GM12878 (cell line): ENCODE data around the gene ATXN2. TPM values are rescaled to one million over a fixed set of nuclear protein-coding genes. Genes with fewer than 3 reads are reported as not detected.
"Not testable (repeated sequence)": the region's sequence is repeated elsewhere in the genome, so short reads cannot be mapped to it uniquely, and the experiment has no call there.

Source experiments
- ATAC-seq: fragments of 200-7000 bp; cut with Tn5 transposase; 3 replicates; pipeline ENCODE4 v1.9.1; 2020; ENCODE audit warnings: mild to moderate bottlenecking, moderate library complexity
- BruUV-seq: library from RNA; stranded (reverse); fragments of 400-500 nt; replicated peaks from 2 replicates; lab custom pipeline; 2021; lab: Mats Ljungman, UMichigan
- CTCF ChIA-PET: fragments of 300-600 bp; sonication (Branson Sonifier 250); formaldehyde crosslinking; extraction: SDS; loops from one replicate; lab custom pipeline; 2021; ENCODE audit warnings: inconsistent platforms; lab: Yijun Ruan, JAX
- POLR2A ChIA-PET: fragments of 350-600 bp; formaldehyde crosslinking; extraction: SDS; loops from one replicate; lab custom pipeline; 2021; ENCODE audit warnings: inconsistent platforms; lab: Charles Lee
- RAD21 ChIA-PET: fragments of 300-600 bp; sonication (Branson Sonifier 250); formaldehyde crosslinking; loops from one replicate; lab custom pipeline; 2023; ENCODE audit warnings: antibody characterized with exemption; ENCODE audit not compliant: unreplicated experiment; lab: Charles Lee
- SMC1A ChIA-PET: fragments of 300-600 bp; sonication (Branson Sonifier 250); formaldehyde crosslinking; loops from one replicate; lab custom pipeline; 2023; ENCODE audit not compliant: unreplicated experiment, uncharacterized antibody; lab: Charles Lee
- DNase-seq: peaks from one replicate; pipeline ENCODE4 v3.0.0-alpha.2; 2011; ENCODE audit warnings: low read depth, low spot score
- FAIRE-seq: peaks from 3 replicates; lab custom pipeline; 2011; peaks lifted over from hg19 to GRCh38; lab: Jason Lieb, UNC
- H2AFZ ChIP-seq: 2 replicates; pipeline ENCODE4 v1.6.0; 2011; ENCODE audit warnings: low read depth, low read length, control low read depth; ENCODE audit not compliant: control insufficient read depth
- H3K27ac ChIP-seq: 2 replicates; pipeline ENCODE4 v1.5.1; 2011; ENCODE audit warnings: control low read depth; ENCODE audit not compliant: control insufficient read depth, insufficient read depth
- H3K27me3 ChIP-seq, 2 experiments: replicated peaks in 1 of 2; 2 replicates each; pipeline versions ENCODE4 v1.6.0 to v1.6.1; 2011; ENCODE audit warnings: low read length in 1 of 2; ENCODE audit not compliant: control insufficient read depth in 2 of 2, insufficient read depth in 2 of 2
- H3K36me3 ChIP-seq, 2 experiments: 2 replicates each; pipeline ENCODE4 v1.5.1; 2011; ENCODE audit warnings: low read length in 1 of 2; ENCODE audit not compliant: control insufficient read depth in 2 of 2, insufficient read depth in 2 of 2
- H3K4me1 ChIP-seq: 2 replicates; pipeline ENCODE4 v1.6.1; 2011; ENCODE audit warnings: mild to moderate bottlenecking, low read length, moderate library complexity, mixed read lengths; ENCODE audit not compliant: control insufficient read depth, insufficient read depth
- H3K4me2 ChIP-seq: 2 replicates; pipeline ENCODE4 v1.6.0; 2011; ENCODE audit warnings: control low read depth; ENCODE audit not compliant: control insufficient read depth, insufficient read depth
- H3K4me3 ChIP-seq: fragments of 200-600 bp; sonication (generic); 2 replicates; pipeline ENCODE4 v1.5.1; 2016
- H3K79me2 ChIP-seq: 2 replicates; pipeline ENCODE4 v1.6.0; 2011; ENCODE audit warnings: low read length; ENCODE audit not compliant: control insufficient read depth, insufficient read depth
- H3K9ac ChIP-seq: 2 replicates; pipeline ENCODE4 v1.8.0; 2011; ENCODE audit warnings: low read length, control low read depth, mixed read lengths; ENCODE audit not compliant: control insufficient read depth, insufficient read depth
- H3K9me3 ChIP-seq: replicated peaks from 3 replicates; pipeline ENCODE4 v1.5.1; 2011; ENCODE audit warnings: mild to moderate bottlenecking, low read length; ENCODE audit not compliant: control insufficient read depth, insufficient read depth
- H4K20me1 ChIP-seq: 2 replicates; pipeline ENCODE4 v1.6.0; 2011; ENCODE audit not compliant: control insufficient read depth, insufficient read depth
- RAD51 ChIP-seq: fragments of 450-650 bp; IDR thresholded peaks from 2 replicates; pipeline ENCODE4 v1.6.1; 2016; ENCODE audit warnings: moderate library complexity, mild to moderate bottlenecking, inconsistent platforms
- RFX5 ChIP-seq: IDR thresholded peaks from 2 replicates; pipeline ENCODE4 v1.6.1; 2011; ENCODE audit warnings: low read depth, low read length, improper control_type of control experiment
- WGBS: methylation state at CpG from one replicate; pipeline ENCODE4 v1.1.6; 2016; ENCODE audit warnings: low lambda C conversion rate; ENCODE audit not compliant: insufficient replicate concordance, insufficient coverage; ENCODE audit errors: missing lambda C conversion rate; 5-methylcytosine and 5-hydroxymethylcytosine counted together
- in situ Hi-C: fragments of 300-500 bp; cut with MboI; formaldehyde crosslinking; loops from 9 replicates; pipeline ENCODE4 v1.14.3; 2018; ENCODE audit warnings: mixed read lengths
- intact Hi-C: fragments of 100-400 bp; cut with micrococcal nuclease; formaldehyde crosslinking; loops from one replicate; pipeline ENCODE4 v1.14.2; 2022; ENCODE audit not compliant: unreplicated experiment
- polyA plus RNA-seq, 11 experiments: library from polyadenylated mRNA; depleted of rRNA in 4 of 11; unstranded in 6 of 11; stranded (reverse) in 5 of 11; fragments of >200 nt; fragmentation: Nextera tagmentation in 4 of 11; fragmentation: Illumina TruSeq in 1 of 11; extraction: Ambion mirVana in 4 of 11; extraction: Trizol in 1 of 11; gene quantifications; 1 replicate in 1 of 11; 2 replicates in 10 of 11; pipeline versions ENCODE4 v1.2.1 to v1.2.3, GENCODE V29; 2011 to 2016; ENCODE audit warnings: inconsistent platforms in 2 of 11, missing spikeins in 2 of 11, low read depth in 1 of 11
- total RNA-seq, 4 experiments: library from RNA; depleted of rRNA in 3 of 4; stranded (reverse); fragments of >200 nt in 3 of 4; fragmentation: Illumina TruSeq in 1 of 4; extraction: Trizol in 1 of 4; gene quantifications; 2 replicates each; pipeline versions ENCODE4 v1.2.1 to v1.2.3, GENCODE V29; 2013 to 2021

Gene ATXN2
- total and polyA plus RNA-seq, 10 of the 15 experiments (the other 5 are each of a cell fraction or from before 2014, with no cell fraction given): 8.8 to 31.5 (median 19.0) TPM

DNA sequence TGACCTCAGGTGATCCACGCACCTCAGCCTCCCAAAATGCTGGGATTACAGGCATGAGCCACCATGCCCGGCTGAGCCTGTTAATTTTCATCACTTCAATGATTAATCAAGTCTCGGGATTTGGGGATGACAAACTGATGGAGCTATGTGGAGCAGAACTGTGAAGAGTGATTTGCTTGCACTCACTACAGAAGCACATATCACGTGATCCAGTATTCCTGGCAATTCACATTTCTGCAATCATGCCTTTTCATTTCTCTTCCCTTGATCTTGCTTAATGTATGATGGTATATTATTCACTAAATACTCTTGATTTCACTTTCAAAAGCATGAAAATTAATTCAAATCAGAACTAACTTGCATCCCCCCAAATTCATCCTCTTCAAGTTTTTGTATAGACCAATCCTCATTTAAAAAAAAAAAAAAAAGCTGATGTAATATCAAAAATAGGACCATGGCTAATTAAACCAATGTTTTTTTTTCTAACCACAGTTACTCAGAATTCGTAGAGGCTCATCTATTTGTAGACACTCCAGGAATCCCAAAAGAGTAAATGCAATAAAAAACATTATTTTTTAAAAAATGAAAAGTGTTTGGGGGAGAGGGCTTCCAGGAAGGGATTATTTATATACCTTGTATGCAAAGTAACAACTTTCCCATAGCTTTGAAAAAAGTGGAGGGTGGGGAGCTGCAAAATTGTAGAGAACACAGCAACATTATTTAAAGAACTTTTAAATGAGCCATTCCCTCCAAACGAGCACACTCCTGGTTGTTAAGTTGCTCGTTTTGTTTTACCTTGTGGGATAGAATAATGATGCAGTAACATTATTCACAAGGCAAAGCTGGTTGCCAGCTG, 7.0 kb upstream of the ATXN2 start:
- Histone ChIP-seq H3K79me2 (no peaks in the 10 kb centered on the region), H3K9me3 (no peaks in the 10 kb centered on the region), H3K4me1 (no peaks in the 10 kb centered on the region), H4K20me1 (no peaks in the 10 kb centered on the region), H3K4me2 (no peak overlapping the region), H3K27ac (no peak overlapping the region), H2AFZ (no peak overlapping the region), H3K4me3 (no peak overlapping the region), H3K36me3 (no peaks in the 10 kb centered on the region), H3K27me3 (no peaks in the 10 kb centered on the region), H3K9ac (no peak overlapping the region)
- intact Hi-C loops (no loop called here), in situ Hi-C loops (no loop called here)
- ATAC-seq (no peak), DNase-seq (no peak), FAIRE-seq (no peak)
- ChIA-PET RAD21 (interaction anchor here (0.7 kb wide), 1 partner anchor 1000 kb away, joined by 3 read pairs; no protein-coding TSS in a partner anchor), POLR2A (interaction anchor here (0.6 kb wide), 1 partner anchor 162 kb away, joined by 4 read pairs; no protein-coding TSS in a partner anchor), CTCF (interaction anchor here (0.7 kb wide), 1 partner anchor 21 kb away, joined by 3 read pairs; no protein-coding TSS in a partner anchor), SMC1A (interaction anchor here (1.8 kb wide), 1 partner anchor 11 kb away, joined by 4 read pairs; no protein-coding TSS in a partner anchor)
- no TSS peak for BruUV-seq
- 37% methylated on average over 7 of the region's 7 CpGs for WGBS
- TF ChIP-seq RAD51 (peak; percentile 40; the same call in 1 of the 2 replicates), RFX5 (no peak)

DNA sequence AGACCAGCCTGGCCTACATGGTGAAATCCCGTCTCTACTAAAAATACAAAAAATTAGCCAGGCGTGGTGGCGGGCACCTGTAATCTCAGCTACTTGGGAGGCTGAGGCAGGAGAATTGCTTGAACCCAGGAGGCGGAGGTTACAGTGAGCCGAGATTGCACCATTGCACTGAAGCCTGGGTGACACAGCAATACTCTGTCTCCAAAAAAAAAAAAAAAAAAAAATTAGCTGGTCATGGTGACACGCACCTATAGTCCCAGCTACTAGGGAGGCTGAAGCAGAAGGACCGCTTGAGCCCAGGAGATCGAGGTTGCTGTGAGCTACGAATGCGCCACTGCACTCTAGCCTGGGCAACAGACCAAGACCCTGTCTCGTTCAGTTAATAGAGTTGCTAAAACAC, 3.7 kb upstream of the ATXN2 start:
- DNase-seq, H4K20me1 ChIP-seq, POLR2A ChIA-PET, in situ Hi-C loops, H3K27ac ChIP-seq, H3K4me3 ChIP-seq, H3K4me2 ChIP-seq, H3K9me3 ChIP-seq, RAD21 ChIA-PET, H3K27me3 ChIP-seq, H2AFZ ChIP-seq, H3K9ac ChIP-seq, BruUV-seq, FAIRE-seq, ATAC-seq, intact Hi-C loops, H3K4me1 ChIP-seq, H3K36me3 ChIP-seq: not testable (repeated sequence)
- ChIA-PET CTCF (interaction anchor here (1.6 kb wide), 1 partner anchor 9 kb away, joined by 7 read pairs; no protein-coding TSS in a partner anchor), SMC1A (interaction anchor here (1.3 kb wide), 1 partner anchor 11 kb away, joined by 3 read pairs; no protein-coding TSS in a partner anchor)
- peaks cover 17% of the 10 kb centered on the region for H3K79me2 ChIP-seq
- WGBS: 91% methylated on average over 11 of the region's 11 CpGs
